Spleen (tissue), 11 donors: Measurements from ENCODE around the gene URAD. TPM values are rescaled to one million over a fixed set of nuclear protein-coding genes. Genes with fewer than 3 reads are reported as not detected.
A peak's percentile ranks its signal among the peaks of the same experiment; 100 is the strongest.
"Not testable (repeated sequence)": the region's sequence is repeated elsewhere in the genome, so short reads cannot be mapped to it uniquely, and the experiment has no call there.

ENCODE experiments used
- DNase-seq: peaks from one replicate; pipeline ENCODE4 v3.0.0-alpha.2; 2020
- H3K27ac ChIP-seq, 8 donors: fragments of 200-600 bp; sonication (generic) in 7 of 8; 1 replicate in 4 of 8; 2 replicates in 4 of 8; pipeline versions ENCODE4 v1.5.0 to v1.8.0; 2016 to 2021; ENCODE audit warnings: inconsistent platforms in 4 of 8, mild to moderate bottlenecking in 4 of 8, moderate library complexity in 1 of 8
- H3K27me3 ChIP-seq, 7 donors: fragments of 200-600 bp; sonication (generic) in 6 of 7; replicated peaks in 1 of 7; 1 replicate in 4 of 7; 2 replicates in 3 of 7; pipeline versions ENCODE4 v1.5.0 to v1.8.0; 2016 to 2021; ENCODE audit warnings: inconsistent platforms in 3 of 7, mild to moderate bottlenecking in 1 of 7
- H3K36me3 ChIP-seq, 6 donors: fragments of 200-600 bp; sonication (generic) in 5 of 6; 1 replicate in 4 of 6; 2 replicates in 2 of 6; pipeline versions ENCODE4 v1.5.0 to v1.8.0; 2016 to 2021; ENCODE audit warnings: inconsistent platforms in 2 of 6
- H3K4me1 ChIP-seq, 6 donors: fragments of 200-600 bp; sonication (generic) in 5 of 6; 1 replicate in 3 of 6; 2 replicates in 3 of 6; pipeline versions ENCODE4 v1.5.0 to v1.8.0; 2016 to 2021; ENCODE audit warnings: inconsistent platforms in 3 of 6
- H3K4me3 ChIP-seq, 8 donors: fragments of 200-600 bp; sonication (generic) in 7 of 8; 1 replicate in 4 of 8; 2 replicates in 4 of 8; pipeline versions ENCODE4 v1.5.0 to v1.8.0; 2016 to 2021; ENCODE audit warnings: inconsistent platforms in 4 of 8, mild to moderate bottlenecking in 4 of 8, moderate library complexity in 2 of 8
- H3K9me3 ChIP-seq, 8 donors: fragments of 200-600 bp; sonication (generic) in 7 of 8; 1 replicate in 4 of 8; 2 replicates in 4 of 8; pipeline versions ENCODE4 v1.5.0 to v1.8.0; 2016 to 2021; ENCODE audit warnings: inconsistent platforms in 4 of 8
- POLR2A ChIP-seq, 3 donors: fragments of 450-650 bp; IDR thresholded peaks; one replicate each; pipeline ENCODE4 v1.5.1; 2017; ENCODE audit warnings: antibody characterized with exemption in 3 of 3, mild to moderate bottlenecking in 1 of 3
- POLR2AphosphoS5 ChIP-seq, 3 donors: sonication (generic); formaldehyde crosslinking; IDR thresholded peaks; one replicate each; pipeline ENCODE4 v1.5.1; 2017; ENCODE audit warnings: antibody characterized with exemption in 3 of 3
- WGBS, 5 donors: extraction: QIAGEN DNeasy Blood & Tissue Kit in 3 of 5; methylation state at CpG; one replicate each; pipeline versions ENCODE4 v1.1.5 to v1.1.7; 2013 to 2018; 5-methylcytosine and 5-hydroxymethylcytosine counted together
- intact Hi-C: fragments of 100-400 bp; cut with DNase I; formaldehyde crosslinking; loops from one replicate; pipeline ENCODE4 v1.15.0; 2023; ENCODE audit warnings: low total_unique reads
- polyA plus RNA-seq, 3 donors: library from polyadenylated mRNA; stranded (reverse); fragments of 200-250 nt; gene quantifications; one replicate each; pipeline ENCODE4 v1.2.1, GENCODE V29; 2013
- total RNA-seq, 7 donors: library from RNA; depleted of rRNA in 3 of 7; stranded (reverse); fragments of >200 nt in 3 of 7; fragmentation: NEBNext Ultra II Directional in 4 of 7; extraction: Animal tissue kit (Norgen Biotek cat#: 25700) in 4 of 7; gene quantifications; one replicate each; pipeline versions ENCODE4 v1.1.0 to v1.2.1, GENCODE V29; 2016 to 2021
- TF ChIP-seq, protein P1 (sequence below), 11 experiments: fragments of 200-600 bp in 7 of 11; fragments of 450-650 bp in 4 of 11; sonication (generic) in 4 of 11; IDR thresholded peaks in 8 of 11; conservative IDR thresholded peaks in 3 of 11; 1 replicate in 7 of 11; 2 replicates in 4 of 11; pipeline versions ENCODE4 v1.4.0 to v1.8.0; 2016 to 2021; ENCODE audit warnings: antibody characterized with exemption in 11 of 11, inconsistent platforms in 4 of 11, mild to moderate bottlenecking in 1 of 11
- donor health status: healthy with polysubstance abuse.
- donor health status: DM: no; HTN: no; CAD: no; lungs with moderate emphysema.
- donor health status: DM: no; HTN: no; CAD: no.
- donor health status: Bipolar disorder and iron deficiency.
- donor health status: healthy.
- donor health status: DM: no; HTN: no; CAD: no.
- donor health status: DM: yes; HTN: yes; CAD: no.

The URAD gene
- total and polyA plus RNA-seq, 10 donors, result 0.20 to 1.3 TPM; not detected in 8

- 11 to 17% (median 14%) methylated on average over 29 to 45 of the region's 45 CpGs for WGBS, 5 donors
- intact Hi-C loops, result no loop called here
Measured at GRCh38 chr13:27965740-27966640, 22.5 kb downstream of the URAD start.

GRCh38 chr13:27965343-27965739 lies 23.2 kb downstream of the URAD start:
- 46 to 58% (median 55%) methylated on average over 7 of the region's 7 CpGs for WGBS, 5 donors
- Histone ChIP-seq H3K27ac (no peak overlapping the region), H3K9me3 (no peaks in the 10 kb centered on the region), H3K36me3 (no peaks in the 10 kb centered on the region), H3K4me3 (no peak overlapping the region), H3K27me3 (peaks cover 4 to 100% (median 92%) of the 10 kb centered on the region in 7 donors), H3K4me1 (peaks cover 16 to 57% (median 48%) of the 10 kb centered on the region in 6 donors)
- intact Hi-C loops, result no loop called here
- TF ChIP-seq, protein P1, sequence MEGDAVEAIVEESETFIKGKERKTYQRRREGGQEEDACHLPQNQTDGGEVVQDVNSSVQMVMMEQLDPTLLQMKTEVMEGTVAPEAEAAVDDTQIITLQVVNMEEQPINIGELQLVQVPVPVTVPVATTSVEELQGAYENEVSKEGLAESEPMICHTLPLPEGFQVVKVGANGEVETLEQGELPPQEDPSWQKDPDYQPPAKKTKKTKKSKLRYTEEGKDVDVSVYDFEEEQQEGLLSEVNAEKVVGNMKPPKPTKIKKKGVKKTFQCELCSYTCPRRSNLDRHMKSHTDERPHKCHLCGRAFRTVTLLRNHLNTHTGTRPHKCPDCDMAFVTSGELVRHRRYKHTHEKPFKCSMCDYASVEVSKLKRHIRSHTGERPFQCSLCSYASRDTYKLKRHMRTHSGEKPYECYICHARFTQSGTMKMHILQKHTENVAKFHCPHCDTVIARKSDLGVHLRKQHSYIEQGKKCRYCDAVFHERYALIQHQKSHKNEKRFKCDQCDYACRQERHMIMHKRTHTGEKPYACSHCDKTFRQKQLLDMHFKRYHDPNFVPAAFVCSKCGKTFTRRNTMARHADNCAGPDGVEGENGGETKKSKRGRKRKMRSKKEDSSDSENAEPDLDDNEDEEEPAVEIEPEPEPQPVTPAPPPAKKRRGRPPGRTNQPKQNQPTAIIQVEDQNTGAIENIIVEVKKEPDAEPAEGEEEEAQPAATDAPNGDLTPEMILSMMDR (IDR thresholded peaks at IDR 0.05 in 8 of 11, conservative IDR thresholded peaks at IDR 0.05 in 3 of 11), result no peak
- no peak for TF ChIP-seq POLR2A (IDR thresholded peaks at IDR 0.05)
- no peak for TF ChIP-seq POLR2AphosphoS5 (IDR thresholded peaks at IDR 0.05)
- no peak for DNase-seq

More at GRCh38 chr13:27965740-27966640, 22.5 kb downstream of the URAD start:
- no peak for DNase-seq
- peak overlapping the region in 1 of 8 donors; percentile 59 for H3K4me3 ChIP-seq
- H3K36me3 ChIP-seq, result no peaks in the 10 kb centered on the region
- no peaks in the 10 kb centered on the region for H3K9me3 ChIP-seq
- peaks cover 4 to 100% (median 92%) of the 10 kb centered on the region in 7 donors for H3K27me3 ChIP-seq
- peaks cover 9 to 57% (median 44%) of the 10 kb centered on the region in 6 donors for H3K4me1 ChIP-seq
- no peak overlapping the region for H3K27ac ChIP-seq
- TF ChIP-seq POLR2A (IDR thresholded peaks at IDR 0.05), result no peak
- TF ChIP-seq, protein P1 (IDR thresholded peaks at IDR 0.05 in 8 of 11, conservative IDR thresholded peaks at IDR 0.05 in 3 of 11), result no peak
- no peak for TF ChIP-seq POLR2AphosphoS5 (IDR thresholded peaks at IDR 0.05)

- peaks cover 4 to 100% (median 92%) of the 10 kb centered on the region in 7 donors for H3K27me3 ChIP-seq
- WGBS, 5 donors, result 15 to 24% (median 19%) methylated on average over 14 to 15 of the region's 15 CpGs
- H3K4me3 ChIP-seq, result no peak overlapping the region
- intact Hi-C loops, result no loop called here
- no peaks in the 10 kb centered on the region for H3K9me3 ChIP-seq
- DNase-seq, result no peak
- TF ChIP-seq, protein P1 (IDR thresholded peaks at IDR 0.05 in 8 of 11, conservative IDR thresholded peaks at IDR 0.05 in 3 of 11), result no peak
- no peak for TF ChIP-seq POLR2AphosphoS5 (IDR thresholded peaks at IDR 0.05)
- no peak for TF ChIP-seq POLR2A (IDR thresholded peaks at IDR 0.05)
- no peak overlapping the region for H3K27ac ChIP-seq
- H3K36me3 ChIP-seq, result no peaks in the 10 kb centered on the region
- H3K4me1 ChIP-seq, result peaks cover 21 to 57% (median 50%) of the 10 kb centered on the region in 6 donors
Measured at GRCh38 chr13:27964741-27965323, 23.7 kb downstream of the URAD start.

DNA sequence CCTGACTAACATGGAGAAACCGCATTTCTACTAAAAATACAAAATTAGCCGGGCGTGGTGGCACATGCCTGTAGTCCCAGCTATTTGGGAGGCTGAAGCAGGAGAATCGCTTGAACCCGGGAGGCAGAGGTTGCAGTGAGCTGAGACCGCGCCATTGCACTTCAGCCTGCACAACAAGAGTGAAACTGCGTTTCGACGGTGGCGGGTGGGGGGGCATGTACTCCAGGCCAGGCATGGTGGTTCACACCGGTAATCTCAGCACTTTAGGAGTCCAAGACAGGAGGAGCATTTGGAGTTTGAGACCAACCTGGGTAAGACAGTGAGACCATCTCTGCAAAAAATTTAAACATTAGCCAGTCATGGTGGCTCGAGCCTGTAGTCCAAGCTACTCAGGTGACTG lies 24.3 kb downstream of the URAD start:
- H3K36me3 ChIP-seq, DNase-seq, H3K4me3 ChIP-seq, H3K9me3 ChIP-seq, H3K27ac ChIP-seq, intact Hi-C loops: not testable (repeated sequence)
- 61 to 66% (median 63%) methylated on average over 13 of the region's 13 CpGs for WGBS, 5 donors
- peaks cover 4 to 100% (median 92%) of the 10 kb centered on the region in 7 donors for H3K27me3 ChIP-seq
- H3K4me1 ChIP-seq, result peaks cover 22 to 60% (median 48%) of the 10 kb centered on the region in 6 donors
